NCI-H526 (cell line): ENCODE measurements around the gene GDF10.

ENCODE experiments used
- DNase-seq, 2 experiments: peaks; one replicate each; lab custom pipeline; 2025; lab: John Stamatoyannopoulos, UW

GDF10 gene

GRCh38 chr10:47276071-47276470 lies 23.9 kb upstream of the GDF10 start:
- no peak for DNase-seq

DNA sequence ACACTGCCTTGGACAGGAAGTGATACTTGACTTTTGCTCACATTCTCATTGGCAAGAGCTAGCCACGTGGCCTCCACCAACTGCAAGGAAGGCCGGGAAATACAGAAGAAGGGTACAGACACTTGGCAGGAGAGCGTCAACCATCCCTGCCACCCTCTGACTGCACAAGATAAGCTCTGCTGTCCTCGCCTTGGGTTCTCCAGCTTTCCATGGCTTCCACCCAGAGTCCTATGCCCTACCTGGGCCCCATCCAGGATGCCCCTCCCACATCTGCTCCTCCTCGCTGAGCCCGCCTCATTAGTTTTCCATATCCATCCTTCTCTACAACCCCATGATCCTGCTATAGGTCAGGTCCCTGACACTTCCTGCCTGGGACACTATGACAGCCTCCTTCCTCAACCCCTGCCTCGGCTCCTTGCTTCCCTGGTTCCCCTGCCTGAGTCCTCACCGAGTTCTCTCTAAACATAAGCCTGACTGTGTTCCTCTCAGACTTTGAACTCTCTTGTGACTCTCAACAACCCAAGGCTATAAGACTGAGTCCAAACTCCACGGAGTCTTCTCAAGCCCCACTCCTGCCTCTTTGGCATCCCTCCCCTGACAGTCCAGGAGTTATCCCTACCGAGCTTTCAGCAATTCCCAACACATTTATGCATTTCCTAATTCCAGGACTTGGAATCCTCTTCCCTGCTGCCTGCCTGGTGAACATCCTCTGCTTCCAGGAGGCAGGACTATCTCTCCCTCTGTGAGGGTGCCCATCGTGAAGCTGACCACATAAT lies 23.2 kb upstream of the GDF10 start:
- no peak for DNase-seq

- DNase-seq, result no peak
Observed at GRCh38 chr10:47277352-47278151, 22.4 kb upstream of the GDF10 start.

DNA sequence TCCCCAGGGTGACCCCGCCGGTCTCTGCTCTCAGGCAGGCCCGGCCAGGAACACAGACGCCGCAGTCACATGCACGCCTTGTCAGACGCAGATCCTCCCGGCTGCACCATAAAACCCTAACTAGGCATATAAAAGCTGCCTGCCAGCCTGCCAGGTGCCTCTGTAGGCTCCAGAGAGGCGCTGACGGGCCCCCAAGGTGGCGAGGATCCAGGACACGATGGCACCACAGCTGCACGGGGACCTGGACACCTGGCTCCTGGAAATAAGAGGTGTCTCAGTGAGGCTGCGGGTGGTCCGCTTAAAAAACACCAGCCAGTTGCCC lies 21.9 kb upstream of the GDF10 start:
- no peak for DNase-seq

DNA sequence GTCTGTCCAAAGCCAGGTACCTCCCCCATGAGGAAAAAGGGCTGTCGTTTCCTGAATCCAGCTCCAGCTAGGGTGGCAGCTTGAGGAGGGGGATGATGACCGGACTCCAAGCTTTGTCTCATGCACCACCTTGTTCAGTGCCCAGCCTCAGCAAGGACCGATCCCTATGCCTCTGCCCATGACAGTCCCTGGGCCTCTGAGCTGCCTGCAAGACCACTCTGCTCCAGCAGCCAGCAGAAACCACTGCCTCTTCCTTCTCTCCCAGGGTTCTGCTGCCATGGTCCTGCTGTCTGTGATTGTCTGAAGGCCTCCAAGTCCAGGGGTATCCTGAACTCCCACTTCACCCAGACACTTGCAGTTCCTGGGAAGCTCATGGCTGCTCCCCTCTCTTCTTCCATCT lies 21.3 kb upstream of the GDF10 start:
- no peak for DNase-seq

GRCh38 chr10:47279276-47279675 lies 20.7 kb upstream of the GDF10 start:
- no peak for DNase-seq

- DNase-seq, result no peak
Observed at GRCh38 chr10:47282005-47282656, 17.9 kb upstream of the GDF10 start.

GRCh38 chr10:47282657-47283018 lies 17.4 kb upstream of the GDF10 start:
- DNase-seq, result no peak

DNA sequence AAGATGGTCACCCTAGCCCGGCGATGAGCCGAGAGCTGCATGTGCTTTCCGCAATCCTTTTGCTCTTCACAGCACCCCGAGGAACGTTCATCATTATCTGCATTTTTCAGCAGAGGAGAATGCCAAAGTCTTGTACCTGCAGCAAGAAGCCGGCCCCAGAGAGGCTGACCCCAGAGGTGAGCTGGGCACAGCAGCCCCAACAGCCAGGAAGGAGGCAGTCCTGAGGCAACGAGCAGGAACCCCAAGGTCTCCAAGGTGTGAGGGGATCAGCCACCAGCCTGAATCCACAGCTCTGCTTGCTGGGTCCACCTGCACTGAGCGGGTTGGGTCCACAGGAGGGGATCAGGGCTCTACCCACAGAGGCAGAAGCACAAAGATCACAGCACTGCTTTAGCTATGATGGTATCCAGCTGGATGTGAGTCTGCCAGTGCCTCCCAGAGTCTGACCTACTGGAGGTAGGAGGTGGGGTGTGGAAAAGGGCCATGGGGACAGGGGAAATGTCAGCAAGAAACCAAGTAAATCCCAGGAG lies 16.8 kb upstream of the GDF10 start:
- no peak for DNase-seq

DNA sequence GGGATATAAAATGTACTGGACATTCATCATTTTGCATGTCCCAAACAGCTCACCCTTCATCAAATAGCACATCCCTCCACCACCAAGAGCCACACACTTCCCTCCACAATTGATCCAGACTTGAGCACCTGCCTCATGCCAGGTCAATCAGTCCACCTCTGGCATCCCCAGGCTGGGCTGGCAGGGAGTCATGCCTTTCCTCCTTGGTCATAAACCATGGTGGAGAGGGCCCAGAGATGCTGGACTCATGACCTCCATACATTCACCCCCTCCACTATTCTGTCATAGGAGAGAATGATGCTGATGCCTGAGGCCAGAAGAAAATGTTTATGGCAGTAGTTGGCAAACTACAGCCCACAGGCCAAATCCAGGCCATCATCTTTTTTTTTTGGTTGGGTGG lies 16.1 kb upstream of the GDF10 start:
- DNase-seq, result no peak

DNA sequence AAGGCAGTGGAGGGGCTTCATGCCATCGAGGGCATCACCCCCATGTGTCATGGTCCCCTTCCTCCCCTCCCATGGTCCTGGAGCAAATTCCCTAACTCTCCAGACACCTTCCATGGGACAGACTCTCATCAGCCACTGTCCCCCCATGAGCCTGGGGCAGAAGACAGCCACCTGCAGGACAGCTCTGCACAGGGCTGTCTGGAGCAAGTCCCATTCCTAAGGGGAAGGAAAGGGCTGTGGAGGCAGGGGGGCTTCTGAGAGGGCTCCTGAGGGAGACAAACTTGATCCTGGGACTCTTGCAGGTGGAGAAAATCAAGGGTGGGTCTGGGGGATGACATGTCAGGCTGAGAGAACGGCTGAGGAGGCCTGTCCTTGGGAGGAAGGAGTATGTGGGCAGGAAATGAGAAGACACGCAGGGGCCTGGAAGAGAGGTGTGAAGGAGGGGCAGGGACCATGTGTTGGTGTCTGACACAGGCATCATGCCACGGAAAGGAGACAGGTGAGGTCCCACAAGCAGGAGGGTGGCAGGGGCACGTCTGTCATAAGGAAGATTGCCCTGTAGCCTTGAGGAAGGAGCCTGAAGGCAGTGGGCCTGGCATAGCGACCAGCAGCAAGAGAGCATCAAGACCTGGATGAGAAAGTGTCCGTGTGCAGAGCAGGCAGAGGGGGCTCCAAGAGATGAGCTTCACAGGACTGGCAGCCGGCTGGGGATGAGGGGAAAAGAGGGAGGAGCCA lies 14.4 kb upstream of the GDF10 start:
- no peak for DNase-seq

GRCh38 chr10:47286116-47286505 lies 13.9 kb upstream of the GDF10 start:
- no peak for DNase-seq

- DNase-seq, result no peak
Observed at GRCh38 chr10:47286591-47287315, 13.2 kb upstream of the GDF10 start.

DNA sequence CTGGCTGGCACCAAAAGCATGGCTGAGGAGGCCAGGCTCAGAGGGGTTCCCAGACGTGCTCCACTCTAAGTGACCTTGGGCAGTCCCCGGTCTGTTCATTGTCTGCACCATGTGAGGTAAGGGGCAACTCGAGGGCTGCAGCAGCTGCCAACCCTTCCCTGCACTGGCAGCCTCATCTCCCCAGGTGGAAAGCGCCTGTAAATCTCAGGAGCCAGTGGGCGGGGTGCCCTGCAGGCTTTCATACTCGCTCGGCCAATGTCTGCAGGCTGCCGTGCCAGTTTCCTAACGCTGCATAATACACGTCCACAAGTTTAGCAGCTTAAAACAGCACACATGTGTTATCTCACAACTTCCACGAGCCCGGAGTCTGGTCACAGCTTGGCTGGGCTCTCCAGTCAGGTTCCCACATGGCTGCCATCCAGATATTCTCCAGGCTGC lies 12.6 kb upstream of the GDF10 start:
- no peak for DNase-seq

DNA sequence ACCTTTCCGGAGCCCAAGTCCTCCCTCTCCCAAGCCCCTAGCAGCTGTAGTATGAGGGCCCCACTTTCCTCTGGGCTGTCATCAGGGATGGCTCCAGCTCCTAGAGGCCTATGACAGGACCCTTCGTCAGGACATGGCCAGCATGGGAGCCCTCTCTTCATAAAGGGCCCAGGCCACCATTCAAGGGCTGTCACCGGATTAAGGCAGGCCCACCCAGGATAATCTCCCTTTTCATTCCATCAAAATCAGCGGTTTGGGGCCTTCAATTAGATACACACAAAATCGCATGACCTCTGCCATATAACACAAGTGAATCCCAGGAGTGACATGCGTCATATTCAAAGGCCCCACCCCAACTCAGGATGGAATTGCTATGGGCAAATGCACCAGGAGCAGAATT lies 12.2 kb upstream of the GDF10 start:
- no peak for DNase-seq

DNA sequence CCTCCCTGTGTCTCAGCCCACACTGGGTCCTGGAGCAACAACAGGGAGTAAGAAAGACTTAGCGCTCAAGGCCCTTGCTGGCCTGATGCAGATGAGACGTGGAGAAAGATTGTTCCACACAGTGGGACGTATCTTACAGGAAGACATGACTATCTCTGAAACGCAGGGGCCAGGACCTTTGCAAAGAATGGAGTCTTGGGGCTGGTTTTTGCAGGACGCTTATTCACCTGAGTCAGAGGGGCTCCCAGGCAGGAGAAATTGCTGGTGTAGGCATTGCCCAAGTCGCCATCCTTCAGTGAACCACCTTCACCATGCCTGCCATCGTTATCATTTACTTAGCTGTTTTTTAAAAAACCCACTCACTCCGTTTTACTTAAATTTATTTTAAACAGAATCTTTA lies 11.8 kb upstream of the GDF10 start:
- DNase-seq, result no peak

DNA sequence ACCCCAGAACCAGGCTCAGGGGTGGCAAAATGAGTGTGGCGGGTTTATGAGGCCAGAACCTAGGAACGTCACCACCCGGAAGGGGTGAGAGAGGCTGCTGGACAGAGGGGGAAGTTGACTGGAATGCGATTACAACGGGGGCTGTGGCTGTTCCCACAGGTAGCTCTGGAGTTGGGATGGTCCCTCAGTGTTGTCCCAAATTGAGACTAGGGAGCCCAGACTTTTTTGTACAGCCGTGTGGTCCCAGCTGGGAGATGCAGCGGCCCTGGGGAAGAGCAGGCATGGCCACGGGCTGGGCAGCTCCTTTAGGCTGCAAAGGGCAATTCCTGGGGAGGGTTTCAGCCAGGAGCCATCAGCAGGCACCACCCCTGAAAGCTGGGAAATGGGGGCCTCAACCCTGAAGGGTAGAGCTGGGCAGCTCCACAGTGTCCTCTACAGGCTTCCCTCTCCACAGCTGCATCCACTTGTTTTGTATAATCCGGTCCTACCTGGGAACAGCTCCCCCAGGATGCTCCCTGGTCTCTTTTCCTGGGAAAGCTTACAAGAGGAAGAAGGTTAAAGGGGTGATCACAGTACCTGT lies 11.0 kb upstream of the GDF10 start:
- DNase-seq, result no peak

- DNase-seq, result no peak
Observed at GRCh38 chr10:47289921-47290320, 10.1 kb upstream of the GDF10 start.

- no peak for DNase-seq
Observed at GRCh38 chr10:47290338-47290737, 9.7 kb upstream of the GDF10 start.

DNA sequence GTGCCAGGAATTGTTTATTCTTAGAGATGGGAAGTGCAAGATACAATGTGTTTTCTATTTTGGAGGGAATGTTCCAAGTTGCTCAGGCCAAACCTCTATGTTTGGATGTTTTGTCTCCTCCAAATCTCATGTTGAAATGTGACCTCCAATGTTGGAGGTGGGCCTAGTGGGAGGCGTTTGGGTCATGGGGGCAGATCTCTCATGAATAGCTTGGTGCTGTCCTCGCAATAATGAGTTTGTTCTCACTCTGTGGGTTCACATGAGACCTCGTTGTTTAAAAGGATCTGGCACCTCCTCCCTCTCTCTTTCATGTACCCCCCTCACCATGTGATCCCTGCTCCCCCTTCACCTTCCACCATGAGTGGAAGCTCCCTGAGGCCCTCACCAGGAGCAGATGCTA lies 8.3 kb upstream of the GDF10 start:
- DNase-seq, result no peak

GRCh38 chr10:47294057-47294456 lies 5.9 kb upstream of the GDF10 start:
- no peak for DNase-seq
